Activated CD4-positive, alpha-beta T cell treated with anti-CD3 and anti-CD28 coated beads, Interleukin-2, Interleukin-4, amounts not matched to agents 100 ng/mL and 50 ng/mL, durations not matched to agents 16 hours and 8 hours (primary cell): Measurements from ENCODE around the gene LDLRAD4.

ENCODE experiments used
- DNase-seq: peaks from one replicate; pipeline ENCODE4 v3.0.0-alpha.2; 2020; ENCODE audit warnings: low spot score

LDLRAD4 gene

DNA sequence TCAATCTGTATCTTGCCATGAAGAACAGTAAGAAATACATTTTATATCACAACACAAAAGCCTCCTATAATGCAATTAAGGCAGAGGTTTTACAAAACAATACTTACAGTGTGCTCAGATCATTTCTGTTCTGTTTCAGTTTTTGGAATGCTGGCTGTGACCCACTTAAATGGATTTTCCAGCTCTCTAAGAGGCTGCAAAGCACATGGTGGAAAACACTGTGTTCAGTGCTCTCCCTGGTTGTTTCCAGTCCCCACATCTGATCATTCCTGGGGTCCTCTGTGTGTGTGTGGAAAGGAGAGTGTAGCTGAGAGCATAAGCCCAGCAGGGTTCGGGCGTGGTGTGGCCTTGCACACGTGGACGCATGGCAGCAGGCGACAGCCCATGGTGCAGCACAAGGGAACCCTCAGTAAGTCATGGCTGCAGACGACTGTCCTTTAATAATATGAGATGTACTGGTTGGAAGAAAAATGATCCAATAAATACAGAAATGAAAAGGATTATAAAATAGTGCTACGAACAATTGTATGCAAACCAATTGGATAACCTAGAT lies 412.2 kb downstream of the LDLRAD4 start:
- no peak for DNase-seq

DNA sequence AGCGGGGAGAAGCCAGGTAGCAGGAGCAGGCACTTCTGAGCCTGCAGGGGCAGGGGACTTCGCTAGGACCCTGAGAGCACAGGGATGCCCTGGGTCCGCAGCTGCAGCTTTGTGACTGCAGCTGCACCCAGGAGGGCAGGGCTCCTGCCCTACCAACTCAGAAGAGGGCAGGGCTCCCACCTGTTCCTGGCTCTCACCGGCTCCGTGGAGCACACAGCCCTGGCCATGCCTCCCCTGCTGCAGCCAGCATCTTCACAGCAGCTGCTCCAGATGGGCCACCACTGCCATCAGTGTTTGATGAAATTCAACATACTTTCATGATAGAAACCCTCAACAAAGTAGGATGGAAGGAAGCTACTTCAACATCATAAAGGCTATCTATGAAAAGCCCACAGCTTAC lies 415.1 kb downstream of the LDLRAD4 start:
- no peak for DNase-seq

DNA sequence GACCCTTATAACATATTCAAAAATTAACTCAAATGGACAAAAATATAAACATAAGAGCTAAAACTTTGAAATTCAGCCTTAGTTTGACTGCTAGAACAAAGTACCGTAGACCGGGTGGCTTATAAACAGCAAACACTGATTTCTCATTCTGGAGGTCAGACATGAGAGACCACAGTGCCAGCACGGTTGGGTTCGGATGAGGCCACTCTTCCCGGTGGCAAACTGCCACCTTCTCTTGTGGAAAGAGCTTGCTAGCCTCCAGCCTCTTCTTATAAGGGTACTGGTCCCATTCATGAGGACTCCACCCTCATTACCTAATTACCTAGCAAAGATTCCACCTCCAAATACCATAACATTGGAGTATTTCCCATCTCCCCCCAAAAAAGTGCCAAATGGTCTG lies 416.5 kb downstream of the LDLRAD4 start:
- DNase-seq, result no peak

GRCh38 chr18:13638719-13639595 lies 420.4 kb downstream of the LDLRAD4 start:
- DNase-seq, result no peak

- DNase-seq, result no peak
Measured at GRCh38 chr18:13640266-13640860, 421.8 kb downstream of the LDLRAD4 start.

GRCh38 chr18:13641551-13642439 lies 423.2 kb downstream of the LDLRAD4 start:
- no peak for DNase-seq

- DNase-seq, result no peak
Measured at GRCh38 chr18:13642440-13642827, 423.9 kb downstream of the LDLRAD4 start.

DNA sequence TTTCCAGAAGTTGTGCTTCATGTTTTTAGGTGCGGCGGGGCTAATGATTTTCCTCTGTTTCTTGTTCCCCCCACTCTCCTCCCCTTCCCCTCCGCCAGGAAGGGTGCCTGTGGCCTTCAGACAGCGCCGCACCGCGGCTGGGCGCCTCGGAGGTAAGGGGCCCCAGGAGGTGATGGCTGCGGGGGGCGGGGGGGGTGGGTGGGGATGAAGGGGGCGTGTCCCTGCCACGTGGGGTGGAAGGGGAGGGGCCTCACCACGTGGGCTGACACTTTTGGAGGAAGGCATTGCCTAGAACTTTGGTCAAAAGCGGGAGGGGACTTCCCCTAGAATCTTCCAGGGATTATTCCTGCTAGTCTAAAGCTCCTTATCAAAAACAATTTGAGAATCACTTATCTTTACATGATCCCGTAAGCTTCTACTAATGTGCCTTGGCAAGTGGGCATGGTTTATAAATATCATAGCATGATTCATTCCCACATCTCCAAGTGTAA lies 424.7 kb downstream of the LDLRAD4 start:
- no peak for DNase-seq

DNA sequence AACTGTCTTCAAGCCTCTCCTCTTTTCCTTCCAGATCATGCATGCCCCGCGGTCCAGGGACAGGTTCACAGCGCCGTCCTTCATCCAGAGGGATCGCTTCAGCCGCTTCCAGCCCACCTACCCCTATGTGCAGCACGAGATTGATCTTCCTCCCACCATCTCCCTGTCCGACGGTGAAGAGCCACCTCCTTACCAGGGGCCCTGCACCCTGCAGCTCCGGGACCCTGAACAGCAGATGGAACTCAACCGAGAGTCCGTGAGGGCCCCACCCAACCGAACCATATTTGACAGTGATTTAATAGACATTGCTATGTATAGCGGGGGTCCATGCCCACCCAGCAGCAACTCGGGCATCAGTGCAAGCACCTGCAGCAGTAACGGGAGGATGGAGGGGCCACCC lies 426.5 kb downstream of the LDLRAD4 start:
- DNase-seq, result no peak

DNA sequence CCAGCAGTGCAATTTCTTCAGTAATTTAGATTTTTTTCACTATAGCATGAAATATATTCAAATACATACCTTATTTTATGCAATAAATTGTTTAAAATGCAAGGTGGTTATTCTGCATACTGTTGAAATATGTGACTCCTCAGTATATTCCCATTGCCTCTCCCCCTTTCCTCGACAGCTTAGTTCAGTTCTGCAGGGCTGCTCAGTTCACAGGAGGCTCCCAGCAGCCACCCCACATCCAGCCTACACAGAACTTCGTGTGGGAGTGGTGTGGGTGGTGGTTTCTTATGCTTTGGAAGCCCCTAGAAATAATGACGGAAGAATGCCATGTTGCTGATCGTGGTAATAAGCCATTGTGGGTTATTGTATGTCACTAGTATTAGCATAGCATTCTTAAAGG lies 428.1 kb downstream of the LDLRAD4 start:
- no peak for DNase-seq

GRCh38 chr18:13647761-13648160 lies 429.2 kb downstream of the LDLRAD4 start:
- no peak for DNase-seq

GRCh38 chr18:13649397-13650390 lies 431.1 kb downstream of the LDLRAD4 start:
- DNase-seq, result no peak

GRCh38 chr18:13653746-13654433 lies 435.3 kb downstream of the LDLRAD4 start:
- no peak for DNase-seq

DNA sequence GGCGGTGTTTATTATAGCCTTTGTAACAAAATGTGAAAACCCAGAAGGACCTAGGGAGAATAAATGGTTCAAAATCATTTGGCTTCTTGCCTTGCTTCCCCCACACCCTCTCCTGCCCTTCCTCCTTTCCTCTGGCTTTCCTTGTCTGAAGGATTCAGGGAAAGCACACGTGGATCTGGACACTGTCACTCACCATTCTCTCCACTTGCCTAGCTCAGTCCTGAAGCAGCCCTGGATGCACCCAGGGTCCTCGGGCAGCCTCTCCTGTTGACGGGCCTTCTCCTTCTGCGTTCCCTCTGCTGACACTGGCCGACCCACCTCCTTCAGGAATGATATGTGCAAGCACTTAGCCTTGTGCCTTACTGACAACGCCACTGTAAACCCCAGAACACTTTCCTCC lies 439.4 kb downstream of the LDLRAD4 start:
- no peak for DNase-seq

- no peak for DNase-seq
Measured at GRCh38 chr18:13658436-13659204, 440.1 kb downstream of the LDLRAD4 start.

DNA sequence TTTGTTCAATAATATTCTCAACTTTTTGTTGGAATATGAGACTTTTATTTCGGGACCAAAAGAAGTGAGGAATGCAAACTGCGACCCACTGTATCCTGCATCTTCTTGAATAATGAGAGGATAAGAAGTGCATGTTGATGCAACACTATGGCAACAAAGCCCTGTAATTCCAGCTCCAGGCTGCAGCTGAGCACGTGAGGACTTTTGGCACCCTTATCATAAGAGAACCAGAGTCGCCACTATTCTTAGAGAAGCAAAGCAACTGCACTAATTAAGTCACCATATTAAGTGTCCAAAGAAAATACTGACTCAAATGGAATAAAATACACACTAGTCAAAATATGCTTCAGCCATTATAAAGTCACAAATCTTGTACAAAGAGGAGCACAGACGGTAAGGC lies 441.9 kb downstream of the LDLRAD4 start:
- DNase-seq, result no peak

DNA sequence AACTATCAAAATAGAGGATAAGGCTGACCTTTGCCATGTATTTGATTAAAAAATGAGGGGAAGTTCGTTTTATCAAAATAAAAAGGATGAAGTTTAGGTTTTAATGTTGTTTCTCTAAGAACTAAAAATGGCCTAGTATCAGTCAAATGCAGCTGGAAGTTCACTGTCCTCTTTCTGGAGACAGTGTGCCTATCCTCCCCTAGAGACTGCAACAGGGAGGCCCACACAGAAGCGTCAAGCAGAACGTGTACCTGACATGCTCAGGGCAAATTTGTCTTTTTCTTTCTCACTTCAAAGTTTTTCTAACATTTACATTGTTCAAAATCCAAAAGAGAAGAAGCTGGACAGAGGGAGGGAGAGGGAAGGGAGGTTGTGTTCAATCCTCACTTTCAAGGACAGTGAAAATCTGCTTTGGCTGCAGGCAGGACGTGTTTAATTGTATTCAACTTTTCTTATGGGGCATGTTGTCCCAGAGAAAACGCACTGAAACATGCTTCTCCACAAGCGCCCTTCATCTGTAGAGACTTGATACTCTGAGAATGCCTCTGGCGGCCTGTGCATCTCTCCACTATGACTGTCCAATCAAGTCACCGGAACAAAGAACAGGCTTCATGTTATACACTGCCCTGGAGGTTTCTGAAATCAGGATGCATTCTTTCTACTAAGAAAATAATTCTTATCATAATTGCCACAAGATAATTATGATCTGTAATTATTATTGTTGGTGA lies 442.7 kb downstream of the LDLRAD4 start:
- DNase-seq, result no peak

DNA sequence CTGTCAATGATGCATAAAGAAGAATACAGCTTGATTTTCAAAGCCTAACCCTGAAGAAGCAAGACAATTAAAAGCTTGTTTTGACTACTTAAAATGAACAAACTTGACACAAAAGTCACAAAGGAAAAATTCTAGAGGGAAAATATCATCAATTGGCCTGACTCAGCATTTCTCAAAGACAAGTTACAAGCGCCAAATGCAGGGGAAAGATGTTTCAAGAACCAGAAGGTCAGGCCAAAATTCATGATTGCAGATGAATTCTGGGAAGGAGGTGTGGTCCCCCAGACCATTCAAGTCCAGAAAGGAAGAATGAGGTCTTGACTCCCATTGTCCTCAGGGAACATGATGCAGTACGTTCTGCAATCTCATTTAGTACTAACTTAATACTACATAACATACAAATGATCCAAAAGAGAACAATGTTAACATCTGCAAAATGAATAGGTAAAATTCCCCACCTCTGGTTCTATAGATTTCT lies 443.3 kb downstream of the LDLRAD4 start:
- DNase-seq, result no peak

GRCh38 chr18:13672657-13673056 lies 454.1 kb downstream of the LDLRAD4 start:
- no peak for DNase-seq
